Immature natural killer cell (primary cell): Measurements from ENCODE around the gene PTPN1. TPM values are rescaled to one million over a fixed set of nuclear protein-coding genes. Genes with fewer than 3 reads are reported as not detected.
"Not testable (repeated sequence)": the region's sequence is repeated elsewhere in the genome, so short reads cannot be mapped to it uniquely, and the experiment has no call there.

Experiments
- DNase-seq, 3 donors: peaks; one replicate each; pipeline ENCODE4 v3.0.0; 2022; ENCODE audit warnings: mixed read lengths in 1 of 3
- H3K27ac Mint-ChIP-seq, 6 donors: one replicate each; pipeline ENCODE4 v1.8.0; 2020; ENCODE audit warnings: mixed read lengths in 6 of 6, mild to moderate bottlenecking in 5 of 6, inconsistent platforms in 4 of 6, moderate library complexity in 3 of 6
- H3K27me3 Mint-ChIP-seq, 3 donors: one replicate each; pipeline ENCODE4 v1.8.0; 2020 to 2021; ENCODE audit warnings: low read depth in 3 of 3, mild to moderate bottlenecking in 3 of 3, mixed read lengths in 3 of 3, moderate library complexity in 3 of 3, inconsistent platforms in 1 of 3
- H3K36me3 Mint-ChIP-seq, 3 donors: one replicate each; pipeline ENCODE4 v1.8.0; 2020; ENCODE audit warnings: mixed read lengths in 3 of 3, inconsistent platforms in 2 of 3, mild to moderate bottlenecking in 2 of 3
- H3K4me1 Mint-ChIP-seq, 2 donors: one replicate each; pipeline ENCODE4 v1.8.0; 2020; ENCODE audit warnings: inconsistent platforms in 2 of 2, mild to moderate bottlenecking in 2 of 2, mixed read lengths in 2 of 2, moderate library complexity in 1 of 2
- H3K4me3 Mint-ChIP-seq, 5 donors: one replicate each; pipeline ENCODE4 v1.8.0; 2020; ENCODE audit warnings: mild to moderate bottlenecking in 5 of 5, mixed read lengths in 5 of 5, inconsistent platforms in 3 of 5, moderate library complexity in 3 of 5
- H3K9me3 Mint-ChIP-seq, 6 donors: one replicate each; pipeline ENCODE4 v1.8.0; 2020; ENCODE audit warnings: mild to moderate bottlenecking in 6 of 6, mixed read lengths in 6 of 6, inconsistent platforms in 4 of 6, moderate library complexity in 3 of 6
- polyA plus RNA-seq, 3 donors: library from polyadenylated mRNA; unstranded; fragments of 300-500 nt; fragmentation: Illumina TruSeq; gene quantifications; one replicate each; pipeline ENCODE4 v1.2.3, GENCODE V29; 2021

The PTPN1 gene
- polyA plus RNA-seq, 3 donors from 2014 or later: 18.4 to 38.3 (median 19.4) TPM

GRCh38 chr20:50565871-50566270 is 55.7 kb downstream of the PTPN1 start:
- H3K4me1 Mint-ChIP-seq: peaks cover 37 to 47% of the 10 kb centered on the region in 2 donors
- no peak overlapping the region for H3K4me3 Mint-ChIP-seq
- no peaks in the 10 kb centered on the region for H3K9me3 Mint-ChIP-seq
- DNase-seq: no peak
- peaks cover 9 to 42% (median 22%) of the 10 kb centered on the region in 3 donors for H3K36me3 Mint-ChIP-seq
- no peak overlapping the region for H3K27ac Mint-ChIP-seq
- peaks cover 0 to 8% (median 2%) of the 10 kb centered on the region in 3 donors for H3K27me3 Mint-ChIP-seq

- peak overlapping the region in 3 of 6 donors; percentile 6 to 74 (median 47) for H3K27ac Mint-ChIP-seq
- H3K4me1 Mint-ChIP-seq: peaks cover 49 to 61% of the 10 kb centered on the region in 2 donors
- H3K27me3 Mint-ChIP-seq: peaks cover 0 to 7% (median 0%) of the 10 kb centered on the region in 3 donors
- no peaks in the 10 kb centered on the region for H3K9me3 Mint-ChIP-seq
- no peak for DNase-seq
- H3K36me3 Mint-ChIP-seq: peaks cover 3 to 40% (median 20%) of the 10 kb centered on the region in 3 donors
- H3K4me3 Mint-ChIP-seq: no peak overlapping the region
Observed at GRCh38 chr20:50567860-50568548, 57.8 kb downstream of the PTPN1 start.

- H3K4me3 Mint-ChIP-seq: no peak overlapping the region
- H3K36me3 Mint-ChIP-seq: peaks cover 0 to 34% (median 15%) of the 10 kb centered on the region in 3 donors
- H3K27me3 Mint-ChIP-seq: peaks cover 0 to 7% (median 0%) of the 10 kb centered on the region in 3 donors
- H3K9me3 Mint-ChIP-seq: no peaks in the 10 kb centered on the region
- peaks cover 49 to 61% of the 10 kb centered on the region in 2 donors for H3K4me1 Mint-ChIP-seq
- DNase-seq: no peak
- peak overlapping the region in 1 of 6 donors; percentile 63 for H3K27ac Mint-ChIP-seq
Observed at GRCh38 chr20:50568549-50568942, 58.4 kb downstream of the PTPN1 start.

GRCh38 chr20:50569487-50569863 is 59.3 kb downstream of the PTPN1 start:
- Mint-ChIP-seq H3K27ac (peak overlapping the region in 5 of 6 donors; percentile 12 to 71 (median 37)), H3K4me1 (peaks cover 50 to 61% of the 10 kb centered on the region in 2 donors), H3K36me3 (peaks cover 2 to 36% (median 18%) of the 10 kb centered on the region in 3 donors)
- H3K27me3 Mint-ChIP-seq, H3K4me3 Mint-ChIP-seq, H3K9me3 Mint-ChIP-seq, DNase-seq: not testable (repeated sequence)

- H3K27ac Mint-ChIP-seq: peak overlapping the region; percentile 48 to 81 (median 76)
- no peak overlapping the region for H3K4me3 Mint-ChIP-seq
- H3K9me3 Mint-ChIP-seq: no peaks in the 10 kb centered on the region
- peaks cover 5 to 36% (median 17%) of the 10 kb centered on the region in 3 donors for H3K36me3 Mint-ChIP-seq
- peaks cover 0 to 7% (median 0%) of the 10 kb centered on the region in 3 donors for H3K27me3 Mint-ChIP-seq
- H3K4me1 Mint-ChIP-seq: peaks cover 50 to 64% of the 10 kb centered on the region in 2 donors
- DNase-seq: no peak
Observed at GRCh38 chr20:50569864-50570836, 60.0 kb downstream of the PTPN1 start.

GRCh38 chr20:50571466-50571865 is 61.3 kb downstream of the PTPN1 start:
- no peak for DNase-seq
- peaks cover 5 to 36% (median 16%) of the 10 kb centered on the region in 3 donors for H3K36me3 Mint-ChIP-seq
- peaks cover 0 to 7% (median 0%) of the 10 kb centered on the region in 3 donors for H3K27me3 Mint-ChIP-seq
- peak overlapping the region in 2 of 6 donors; percentile 7 to 10 for H3K27ac Mint-ChIP-seq
- no peaks in the 10 kb centered on the region for H3K9me3 Mint-ChIP-seq
- no peak overlapping the region for H3K4me3 Mint-ChIP-seq
- peaks cover 51 to 76% of the 10 kb centered on the region in 2 donors for H3K4me1 Mint-ChIP-seq

GRCh38 chr20:50572938-50573777 is 63.0 kb downstream of the PTPN1 start:
- Mint-ChIP-seq H3K4me3 (no peak overlapping the region), H3K36me3 (peaks cover 9 to 37% (median 20%) of the 10 kb centered on the region in 3 donors), H3K27ac (peak overlapping the region in 5 of 6 donors; percentile 42 to 77 (median 47)), H3K4me1 (peaks cover 43 to 69% of the 10 kb centered on the region in 2 donors), H3K27me3 (peaks cover 0 to 3% (median 0%) of the 10 kb centered on the region in 3 donors), H3K9me3 (no peaks in the 10 kb centered on the region)
- DNase-seq: no peak

- peaks cover 0 to 3% (median 0%) of the 10 kb centered on the region in 3 donors for H3K27me3 Mint-ChIP-seq
Observed at GRCh38 chr20:50574108-50574507, 63.9 kb downstream of the PTPN1 start.

GRCh38 chr20:50574586-50574985 is 64.4 kb downstream of the PTPN1 start:
- Mint-ChIP-seq H3K27ac (peak overlapping the region in 3 of 6 donors; percentile 58 to 81 (median 59)), H3K36me3 (peaks cover 12 to 31% (median 15%) of the 10 kb centered on the region in 3 donors), H3K4me1 (peaks cover 34 to 55% of the 10 kb centered on the region in 2 donors), H3K9me3 (no peaks in the 10 kb centered on the region), H3K4me3 (no peak overlapping the region), H3K27me3 (peaks cover 0 to 3% (median 0%) of the 10 kb centered on the region in 3 donors)
- no peak for DNase-seq

More at GRCh38 chr20:50574108-50574507, 63.9 kb downstream of the PTPN1 start:
- DNase-seq: no peak
- Mint-ChIP-seq H3K36me3 (peaks cover 11 to 33% (median 17%) of the 10 kb centered on the region in 3 donors), H3K4me3 (no peak overlapping the region), H3K9me3 (no peaks in the 10 kb centered on the region), H3K4me1 (peaks cover 39 to 59% of the 10 kb centered on the region in 2 donors), H3K27ac (peak overlapping the region in 3 of 6 donors; percentile 58 to 81 (median 59))

GRCh38 chr20:50575865-50576720 is 65.9 kb downstream of the PTPN1 start:
- H3K36me3 Mint-ChIP-seq: peaks cover 18 to 40% (median 26%) of the 10 kb centered on the region in 3 donors
- no peaks in the 10 kb centered on the region for H3K9me3 Mint-ChIP-seq
- no peak overlapping the region for H3K4me3 Mint-ChIP-seq
- peak overlapping the region in 2 of 6 donors; percentile 37 to 68 for H3K27ac Mint-ChIP-seq
- peaks cover 0 to 3% (median 0%) of the 10 kb centered on the region in 3 donors for H3K27me3 Mint-ChIP-seq
- H3K4me1 Mint-ChIP-seq: peaks cover 22 to 40% of the 10 kb centered on the region in 2 donors
- DNase-seq: peak; percentile 32 to 56 (median 44)

- Mint-ChIP-seq H3K36me3 (peaks cover 18 to 43% (median 26%) of the 10 kb centered on the region in 3 donors), H3K27me3 (peaks cover 0 to 3% (median 3%) of the 10 kb centered on the region in 3 donors), H3K27ac (peak overlapping the region in 3 of 6 donors; percentile 14 to 78 (median 23)), H3K4me3 (no peak overlapping the region), H3K9me3 (no peaks in the 10 kb centered on the region), H3K4me1 (peaks cover 14 to 27% of the 10 kb centered on the region in 2 donors)
- DNase-seq: no peak
Observed at GRCh38 chr20:50577175-50578018, 67.2 kb downstream of the PTPN1 start.
